ENCODE measurements around the gene SLC35F1. TPM values are rescaled to one million over a fixed set of nuclear protein-coding genes. Genes with fewer than 3 reads are reported as not detected.
A peak's percentile ranks its signal among the peaks of the same experiment; 100 is the strongest.

The SLC35F1 gene
- total RNA-seq, 1 experiment from 2014 or later = 4.3 TPM

DNA sequence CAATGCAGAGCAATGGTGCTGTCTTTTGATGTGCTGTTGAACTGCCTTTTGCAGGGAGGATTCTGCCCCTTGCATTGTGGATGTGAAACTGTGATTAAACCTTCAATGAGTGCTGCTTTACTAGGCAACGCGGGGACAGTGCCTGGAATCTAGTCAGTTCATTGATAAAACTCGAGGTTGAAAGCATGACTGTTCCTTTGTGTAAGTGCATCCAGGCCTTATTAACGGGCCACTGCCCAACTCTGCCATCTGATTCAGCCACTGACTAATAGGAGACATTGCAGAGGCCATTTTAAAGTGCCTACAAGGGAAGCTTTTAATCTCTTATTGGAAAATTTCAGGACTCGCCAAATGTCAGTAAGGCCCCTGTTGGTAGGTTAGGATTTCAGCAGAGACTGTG lies 49.3 kb downstream of the SLC35F1 start:
- Histone ChIP-seq H3K9ac (ENCODE audit: extremely low read depth, insufficient read length, low read length) (no peak overlapping the region), H4K8ac (replicated peaks; ENCODE audit: insufficient read length, low read depth, low read length) (no peak overlapping the region), H2BK5ac (ENCODE audit: insufficient read length, low read length) (no peak overlapping the region), H3K9me3 (ENCODE audit: control insufficient read depth, low read depth, low read length) (no peaks in the 10 kb centered on the region), H3K14ac (ENCODE audit: insufficient read depth, low read length) (no peak overlapping the region), H3K56ac (ENCODE audit: insufficient read length, low read depth, low read length) (no peak overlapping the region), H3K79me1 (ENCODE audit: insufficient read depth, low read depth, low read length, poor library complexity, severe bottlenecking) (no peaks in the 10 kb centered on the region), H2AFZ (ENCODE audit: low read length) (no peak overlapping the region), H3K4me1 (ENCODE audit: insufficient read depth, low read length) (no peaks in the 10 kb centered on the region), H3K18ac (ENCODE audit: insufficient read length, low read depth, low read length) (no peak overlapping the region), H2BK12ac (ENCODE audit: insufficient read length, low read depth, low read length) (no peak overlapping the region), H3K23ac (ENCODE audit: insufficient read length, low read depth, low read length) (no peak overlapping the region), H3K23me2 (ENCODE audit: insufficient read length, low read depth, low read length, poor library complexity, severe bottlenecking) (no peaks in the 10 kb centered on the region), H3K4ac (ENCODE audit: low read depth, low read length) (no peak overlapping the region), H2AK5ac (ENCODE audit: insufficient read length, low read length) (no peak overlapping the region), H3K79me2 (ENCODE audit: insufficient read depth, low read length) (no peaks in the 10 kb centered on the region), H3K27ac (ENCODE audit: insufficient read length, low read depth, low read length) (no peak overlapping the region), H4K20me1 (ENCODE audit: control insufficient read depth, insufficient read depth, insufficient read length) (no peaks in the 10 kb centered on the region), H4K5ac (ENCODE audit: insufficient read length, low read depth, low read length) (peak overlapping the region; percentile 12), H2BK120ac (ENCODE audit: low read depth, low read length, poor library complexity, severe bottlenecking) (no peak overlapping the region), H4K91ac (ENCODE audit: insufficient read length, low read depth, low read length) (no peak overlapping the region), H3K4me2 (ENCODE audit: insufficient read depth, insufficient read length, low read length) (no peak overlapping the region), H3K27me3 (ENCODE audit: insufficient read depth, low read length) (no peaks in the 10 kb centered on the region), H2BK15ac (ENCODE audit: low read depth, low read length) (no peak overlapping the region), H3T11ph (ENCODE audit: low read length) (no peak overlapping the region), H2BK20ac (ENCODE audit: low read depth, low read length, poor library complexity, severe bottlenecking) (no peak overlapping the region)
- H3K9me3 Mint-ChIP-seq = no peaks in the 10 kb centered on the region
- TF ChIP-seq, protein P1, sequence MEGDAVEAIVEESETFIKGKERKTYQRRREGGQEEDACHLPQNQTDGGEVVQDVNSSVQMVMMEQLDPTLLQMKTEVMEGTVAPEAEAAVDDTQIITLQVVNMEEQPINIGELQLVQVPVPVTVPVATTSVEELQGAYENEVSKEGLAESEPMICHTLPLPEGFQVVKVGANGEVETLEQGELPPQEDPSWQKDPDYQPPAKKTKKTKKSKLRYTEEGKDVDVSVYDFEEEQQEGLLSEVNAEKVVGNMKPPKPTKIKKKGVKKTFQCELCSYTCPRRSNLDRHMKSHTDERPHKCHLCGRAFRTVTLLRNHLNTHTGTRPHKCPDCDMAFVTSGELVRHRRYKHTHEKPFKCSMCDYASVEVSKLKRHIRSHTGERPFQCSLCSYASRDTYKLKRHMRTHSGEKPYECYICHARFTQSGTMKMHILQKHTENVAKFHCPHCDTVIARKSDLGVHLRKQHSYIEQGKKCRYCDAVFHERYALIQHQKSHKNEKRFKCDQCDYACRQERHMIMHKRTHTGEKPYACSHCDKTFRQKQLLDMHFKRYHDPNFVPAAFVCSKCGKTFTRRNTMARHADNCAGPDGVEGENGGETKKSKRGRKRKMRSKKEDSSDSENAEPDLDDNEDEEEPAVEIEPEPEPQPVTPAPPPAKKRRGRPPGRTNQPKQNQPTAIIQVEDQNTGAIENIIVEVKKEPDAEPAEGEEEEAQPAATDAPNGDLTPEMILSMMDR (conservative IDR thresholded peaks at IDR 0.05) = no peak
- peak overlapping the region in 1 of 3 experiments; percentile 84; a peak in 1 of 7 replicates for H3K27ac Mint-ChIP-seq
- WGBS (ENCODE audit: extremely low coverage, insufficient read length, low lambda C conversion rate) = no CpG with 5 or more reads among the region's 5 CpGs
- no peak for DNase-seq
- H3K4me3 Mint-ChIP-seq = no peak overlapping the region
- H3K36me3 Mint-ChIP-seq (ENCODE audit: insufficient read depth in 1 of 3, low read depth in 3 of 3) = no peaks in the 10 kb centered on the region
- peaks cover 10 to 13% of the 10 kb centered on the region in 2 experiments for H3K4me1 Mint-ChIP-seq
- H3K27me3 Mint-ChIP-seq (ENCODE audit: low read depth) = no peaks in the 10 kb centered on the region
